ENCODE data around the gene FOXP4. TPM values are rescaled to one million over a fixed set of nuclear protein-coding genes. Genes with fewer than 3 reads are reported as not detected.
A peak's percentile ranks its signal among the peaks of the same experiment; 100 is the strongest.

FOXP4 gene
- total RNA-seq, 1 experiment from 2014 or later = 4.6 TPM

- peak; percentile 97 for DNase-seq (ENCODE audit: low read depth)
Measured at GRCh38 chr6:41581381-41581991, 35.3 kb downstream of the FOXP4 start.

DNA sequence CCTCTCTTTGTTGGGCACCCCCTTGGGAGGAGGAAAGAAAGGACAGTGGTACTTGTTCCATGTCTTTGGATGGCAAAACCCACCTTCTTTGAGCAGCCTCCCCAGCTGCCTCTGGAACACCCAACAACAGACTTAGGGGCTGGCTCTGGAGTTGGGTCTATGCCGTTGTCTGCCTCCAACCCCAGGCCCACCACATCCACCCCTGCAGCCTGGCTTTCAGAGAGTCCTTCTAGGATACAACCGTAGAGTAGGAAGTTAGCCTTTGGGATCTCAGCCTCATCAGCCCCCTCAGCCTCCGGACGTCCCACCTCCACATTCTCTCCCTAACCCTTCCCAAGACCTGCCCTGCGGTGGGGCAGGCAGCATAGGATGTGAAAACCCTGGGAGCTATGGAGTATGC is 36.4 kb downstream of the FOXP4 start:
- no peak for DNase-seq (ENCODE audit: low read depth)

DNA sequence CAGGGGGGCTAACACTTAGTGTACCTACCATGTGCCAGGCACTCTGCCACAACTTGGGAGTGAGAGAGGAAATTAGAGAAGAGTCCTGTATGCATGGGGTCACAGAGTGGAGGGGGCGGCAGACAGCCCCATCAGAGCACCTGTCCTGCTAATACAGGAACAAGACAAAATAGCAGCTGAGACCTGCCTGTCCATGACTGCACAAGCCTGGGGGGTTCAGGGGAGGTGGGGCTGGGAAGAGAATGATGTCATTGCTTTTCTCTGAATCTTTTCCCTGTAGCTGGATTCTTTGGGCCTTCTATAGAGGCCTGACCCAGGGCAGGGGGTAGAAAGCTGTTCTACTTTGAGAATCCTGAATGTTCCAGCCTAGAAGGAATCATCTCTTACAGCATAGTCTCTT is 37.4 kb downstream of the FOXP4 start:
- DNase-seq (ENCODE audit: low read depth) = no peak

DNA sequence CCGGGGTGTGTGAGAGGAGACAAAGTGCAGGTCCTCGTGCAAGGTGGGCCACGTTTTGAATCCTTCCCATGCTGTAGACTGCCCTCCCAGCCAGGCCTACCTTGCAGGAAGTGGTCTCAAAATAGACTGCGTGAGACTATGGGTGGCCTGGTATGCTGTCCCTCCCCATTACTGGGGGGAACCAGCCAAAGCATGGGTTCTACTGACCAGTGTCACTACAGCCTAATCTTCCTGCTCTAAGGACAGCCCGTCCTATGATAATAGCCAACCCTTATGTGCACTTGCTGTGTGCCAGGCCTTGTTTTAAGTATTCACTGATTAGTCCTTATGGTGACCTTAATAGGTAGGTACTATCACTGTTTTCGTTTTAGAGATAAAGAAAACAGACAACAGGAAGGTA is 38.0 kb downstream of the FOXP4 start:
- no peak for DNase-seq (ENCODE audit: low read depth)

DNA sequence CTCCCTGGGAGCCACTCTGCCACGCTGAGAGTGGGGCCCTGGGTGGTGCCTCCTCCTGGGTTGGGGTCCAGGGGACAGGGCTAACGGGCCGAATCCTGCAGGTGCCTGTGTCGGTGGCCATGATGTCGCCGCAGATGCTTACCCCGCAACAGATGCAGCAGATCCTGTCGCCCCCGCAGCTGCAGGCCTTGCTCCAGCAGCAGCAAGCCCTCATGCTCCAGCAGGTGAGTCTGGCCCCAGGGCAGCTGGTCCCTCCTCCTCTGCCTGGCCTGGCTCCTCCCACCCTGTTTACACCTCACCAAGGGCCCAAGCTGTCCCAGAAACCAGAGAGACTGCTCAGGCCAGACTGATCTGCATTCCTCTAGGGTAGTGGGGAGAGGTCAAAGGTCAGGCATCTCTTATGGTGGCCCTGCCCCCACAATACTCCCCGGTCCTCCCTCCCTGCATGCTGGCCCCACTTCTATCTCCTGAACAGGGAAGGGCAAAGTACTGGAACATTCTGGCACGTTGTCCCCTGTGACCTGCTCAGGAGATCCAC is 38.6 kb downstream of the FOXP4 start:
- DNase-seq (ENCODE audit: low read depth) = no peak

- no peak for DNase-seq (ENCODE audit: low read depth)
Measured at GRCh38 chr6:41585605-41586004, 39.4 kb downstream of the FOXP4 start.

DNA sequence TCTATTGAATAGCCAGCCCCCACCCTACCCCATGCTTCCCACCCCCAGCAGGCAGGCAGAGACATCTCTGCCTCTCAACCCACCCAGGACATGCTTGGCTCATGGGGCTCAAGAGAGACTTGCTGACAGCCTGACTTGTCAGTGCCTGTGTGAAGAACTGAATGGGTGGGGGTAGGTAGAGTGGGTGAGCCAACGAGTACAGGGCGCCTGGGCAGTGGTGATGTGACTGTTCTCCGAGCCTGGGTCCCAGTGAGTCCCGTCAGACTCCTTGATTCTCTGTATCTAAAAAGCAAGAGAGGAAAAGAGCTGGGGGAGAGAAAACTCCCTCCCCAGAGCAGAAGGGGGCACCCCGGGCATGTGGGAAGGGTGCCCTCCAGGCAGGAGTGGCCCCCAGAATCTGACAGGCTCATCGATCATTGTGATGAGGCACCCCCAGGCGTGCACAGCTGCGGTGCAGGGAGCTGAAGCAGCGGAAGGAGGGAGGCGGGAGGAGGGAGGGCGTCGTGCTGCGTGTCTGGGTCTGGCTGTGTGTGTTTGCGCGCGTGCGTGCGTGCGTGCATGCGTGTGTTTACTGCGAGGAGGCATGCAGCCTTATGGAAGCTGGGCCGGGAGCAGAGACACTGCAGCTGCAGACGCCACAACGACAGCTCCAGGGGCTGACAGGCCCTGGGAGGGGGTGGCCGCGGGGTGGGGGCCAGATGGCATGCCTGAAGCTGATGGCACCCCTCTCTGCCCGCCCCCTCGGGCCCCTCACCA is 40.2 kb downstream of the FOXP4 start:
- DNase-seq (ENCODE audit: low read depth) = no peak

DNA sequence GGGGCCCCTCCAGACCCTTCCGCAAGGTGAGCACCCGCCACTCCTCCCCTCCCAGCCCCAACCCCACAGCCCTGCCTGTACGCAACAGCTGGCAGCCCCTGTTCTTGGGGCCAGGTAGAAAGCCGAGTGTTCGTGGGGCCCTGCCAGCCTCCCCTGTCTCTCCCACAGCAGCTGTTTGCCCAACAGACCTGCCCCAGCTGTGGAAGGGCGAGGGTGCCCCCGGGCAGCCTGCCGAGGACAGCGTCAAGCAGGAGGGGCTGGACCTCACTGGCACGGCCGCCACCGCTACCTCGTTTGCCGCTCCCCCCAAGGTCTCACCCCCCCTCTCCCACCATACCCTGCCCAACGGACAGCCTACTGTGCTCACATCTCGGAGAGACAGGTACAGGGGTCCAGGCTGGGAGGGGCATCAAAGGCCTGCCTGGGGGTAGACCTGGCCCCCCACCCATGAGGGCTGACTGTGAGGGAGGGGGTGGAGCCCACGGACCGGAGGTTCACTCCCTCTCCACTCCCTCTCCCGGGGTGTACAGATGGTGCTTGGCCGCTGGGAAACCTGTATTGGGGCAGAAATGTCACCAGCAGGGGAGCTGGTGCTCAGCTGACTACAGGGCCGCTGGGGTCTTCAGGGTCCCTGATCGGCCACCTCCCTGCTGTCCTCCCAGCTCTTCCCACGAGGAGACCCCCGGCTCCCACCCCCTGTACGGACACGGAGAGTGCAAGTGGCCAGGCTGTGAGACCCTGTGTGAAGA is 41.1 kb downstream of the FOXP4 start:
- no peak for DNase-seq (ENCODE audit: low read depth)

DNA sequence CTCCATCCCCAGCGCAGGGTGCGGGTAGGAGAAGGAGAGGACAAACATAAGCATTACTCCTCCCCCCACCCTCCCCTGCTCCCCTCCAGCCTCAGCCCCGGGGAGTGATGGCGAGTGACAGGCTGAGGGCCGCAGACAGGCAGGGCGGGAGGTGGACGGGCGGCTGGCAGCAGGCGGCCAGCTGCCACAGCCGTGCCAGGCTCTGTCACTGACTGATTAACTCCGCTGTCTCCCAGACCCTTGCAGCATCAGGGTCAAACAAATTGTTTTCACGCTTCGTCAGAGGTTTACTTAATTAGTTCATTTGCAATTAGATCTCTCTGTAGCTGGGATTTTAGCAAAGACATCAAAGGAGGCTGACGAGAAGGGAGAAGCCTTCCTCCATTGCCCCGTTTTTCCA is 41.9 kb downstream of the FOXP4 start:
- no peak for DNase-seq (ENCODE audit: low read depth)

- DNase-seq (ENCODE audit: low read depth) = no peak
Measured at GRCh38 chr6:41589223-41589622, 43.0 kb downstream of the FOXP4 start.

DNA sequence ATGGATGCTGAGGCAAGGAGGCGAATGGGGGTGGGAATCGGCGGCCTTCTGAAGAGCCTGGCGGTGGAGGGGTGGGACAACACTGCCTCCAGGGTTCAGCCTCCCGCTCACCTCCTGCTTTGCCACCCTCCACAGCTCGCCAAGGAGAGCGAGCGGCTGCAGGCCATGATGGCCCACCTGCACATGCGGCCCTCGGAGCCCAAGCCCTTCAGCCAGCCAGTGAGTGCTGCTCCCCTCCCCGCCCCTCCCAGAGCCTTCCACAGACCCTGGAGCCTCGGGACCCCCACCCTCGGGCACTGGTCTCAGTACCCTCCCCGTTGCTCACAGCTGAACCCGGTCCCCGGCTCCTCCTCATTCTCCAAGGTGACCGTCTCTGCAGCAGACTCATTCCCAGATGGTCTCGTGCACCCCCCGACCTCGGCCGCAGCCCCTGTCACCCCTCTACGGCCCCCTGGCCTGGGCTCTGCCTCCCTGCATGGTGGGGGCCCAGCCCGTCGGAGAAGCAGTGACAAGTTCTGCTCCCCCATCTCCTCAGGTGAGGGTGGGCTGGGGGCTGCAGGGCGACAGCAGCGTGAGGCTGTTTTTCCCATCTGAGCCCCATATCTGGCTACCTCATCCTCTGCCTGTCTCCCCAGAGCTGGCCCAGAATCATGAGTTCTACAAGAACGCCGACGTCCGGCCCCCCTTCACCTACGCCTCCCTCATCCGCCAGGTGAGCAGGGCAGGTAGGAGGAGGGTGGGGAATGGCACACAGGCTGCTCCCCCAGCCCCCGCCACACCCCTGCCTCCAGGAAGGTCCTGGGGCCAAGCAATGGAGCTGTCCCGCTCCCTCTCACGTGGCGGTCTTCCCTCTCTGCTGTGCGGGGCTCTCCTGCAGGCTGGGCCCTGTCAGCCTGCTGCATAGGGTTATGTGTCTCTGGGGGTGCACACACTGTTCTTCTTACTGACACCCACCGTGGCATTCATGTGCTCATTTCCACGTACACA is 43.7 kb downstream of the FOXP4 start:
- no peak for DNase-seq (ENCODE audit: low read depth)

DNA sequence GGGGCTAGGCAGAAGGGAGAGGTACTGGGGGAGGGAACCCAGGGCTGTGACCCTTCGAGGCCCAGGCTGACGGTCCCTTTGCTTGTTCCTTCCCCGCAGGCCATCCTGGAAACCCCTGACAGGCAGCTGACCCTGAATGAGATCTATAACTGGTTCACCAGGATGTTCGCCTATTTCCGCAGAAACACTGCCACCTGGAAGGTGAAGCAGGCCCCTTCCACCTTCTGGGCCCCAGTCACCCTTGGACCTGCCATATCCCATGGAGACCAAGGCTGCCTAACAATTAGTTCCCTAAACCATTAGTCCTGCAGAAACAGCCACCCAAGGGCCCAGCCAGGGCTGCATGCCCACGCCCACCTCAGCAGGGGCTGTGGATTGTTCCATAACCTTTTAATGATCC is 44.9 kb downstream of the FOXP4 start:
- DNase-seq (ENCODE audit: low read depth) = no peak

DNA sequence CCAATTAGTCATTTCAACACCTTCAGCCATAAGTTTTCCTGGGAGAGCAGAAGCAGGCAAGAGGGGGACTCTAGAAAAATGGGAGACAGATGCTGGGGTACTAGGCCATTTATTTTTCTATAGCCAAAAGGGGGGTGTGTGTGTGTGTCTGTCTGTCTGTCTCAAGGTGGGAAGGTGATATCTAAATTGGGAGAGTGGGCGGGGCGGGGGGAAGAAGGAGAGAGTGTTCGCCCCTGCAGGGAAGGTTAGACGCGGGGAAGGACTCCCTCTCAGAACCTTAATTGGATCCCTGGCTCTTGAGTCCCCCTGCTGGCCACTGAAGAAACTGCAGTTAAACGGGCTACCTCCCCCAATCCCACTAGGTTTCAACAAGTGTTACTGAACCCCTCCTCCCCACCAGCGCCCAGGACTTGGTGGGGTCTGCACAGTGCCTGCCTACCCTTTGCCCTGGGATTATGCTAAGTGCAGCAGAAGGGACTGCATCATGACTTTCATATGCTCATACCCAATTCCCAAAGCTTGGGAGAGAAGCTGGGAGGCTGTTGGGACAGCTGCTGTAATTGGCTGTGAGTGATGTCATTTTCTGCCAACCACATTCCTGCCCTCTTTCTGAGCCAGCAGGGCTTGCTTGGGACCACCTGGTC is 45.8 kb downstream of the FOXP4 start:
- peak; percentile 46 for DNase-seq (ENCODE audit: low read depth)

DNA sequence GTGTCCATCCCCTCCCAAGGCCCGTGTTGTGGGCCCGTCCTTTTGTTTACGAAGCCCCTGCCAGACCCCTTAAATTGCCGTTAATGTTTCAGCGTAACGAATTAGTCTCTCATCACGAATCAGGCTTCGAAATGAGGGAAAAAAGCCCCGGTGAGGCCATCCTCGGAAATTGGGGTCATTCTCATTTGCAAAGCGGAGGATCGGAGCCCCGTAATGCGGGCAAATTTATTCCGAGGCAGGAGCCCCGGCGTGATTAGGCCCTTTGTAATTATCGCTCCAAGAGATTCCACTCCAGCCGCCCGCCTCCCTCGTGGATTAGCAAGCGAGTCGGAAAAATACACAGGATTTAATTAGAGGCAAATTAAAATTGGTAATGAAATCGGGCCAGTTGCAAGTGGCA is 47.2 kb downstream of the FOXP4 start:
- no peak for DNase-seq (ENCODE audit: low read depth)

DNA sequence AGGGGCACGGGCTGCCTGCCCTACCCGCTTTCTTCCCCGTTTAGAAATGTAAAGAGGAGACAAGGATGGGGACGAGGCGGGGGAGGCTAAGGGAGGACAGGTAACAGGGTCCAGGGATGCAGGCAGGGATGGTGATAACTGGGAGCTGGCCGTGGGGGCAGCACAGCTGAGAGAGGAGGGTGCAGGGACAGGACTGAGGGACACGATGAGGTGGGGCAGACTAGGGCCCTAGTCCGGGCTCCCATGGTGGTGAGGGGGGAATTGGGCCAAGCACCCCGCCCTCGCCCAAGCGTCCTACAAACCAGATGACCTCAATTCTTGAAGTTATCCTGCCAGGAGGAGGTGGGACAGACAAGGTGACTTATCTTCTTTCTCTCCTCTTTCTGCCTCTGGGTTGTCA is 47.7 kb downstream of the FOXP4 start:
- DNase-seq (ENCODE audit: low read depth) = no peak

DNA sequence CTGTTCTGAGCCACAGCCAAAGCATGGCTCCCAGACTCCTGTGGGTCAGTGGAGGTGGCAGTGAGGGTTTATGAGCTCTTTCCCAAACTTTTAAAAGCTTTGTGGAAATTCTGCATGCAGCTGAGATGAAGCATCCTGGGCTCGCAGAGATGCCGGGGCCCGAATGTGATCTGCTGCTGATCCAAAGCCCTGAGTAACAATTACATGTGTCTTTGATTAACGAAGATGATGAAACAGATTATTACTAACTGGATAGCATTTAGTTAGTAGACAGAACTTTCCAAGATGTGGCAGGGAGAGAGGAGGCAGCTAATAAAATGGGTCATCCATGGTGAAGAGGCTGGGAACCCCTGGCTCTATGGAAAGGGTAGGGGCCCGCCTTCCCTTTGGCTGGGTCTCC is 48.1 kb downstream of the FOXP4 start:
- no peak for DNase-seq (ENCODE audit: low read depth)

GRCh38 chr6:41594766-41595165 is 48.6 kb downstream of the FOXP4 start:
- no peak for DNase-seq (ENCODE audit: low read depth)

- no peak for DNase-seq (ENCODE audit: low read depth)
Measured at GRCh38 chr6:41595166-41595565, 49.0 kb downstream of the FOXP4 start.

DNA sequence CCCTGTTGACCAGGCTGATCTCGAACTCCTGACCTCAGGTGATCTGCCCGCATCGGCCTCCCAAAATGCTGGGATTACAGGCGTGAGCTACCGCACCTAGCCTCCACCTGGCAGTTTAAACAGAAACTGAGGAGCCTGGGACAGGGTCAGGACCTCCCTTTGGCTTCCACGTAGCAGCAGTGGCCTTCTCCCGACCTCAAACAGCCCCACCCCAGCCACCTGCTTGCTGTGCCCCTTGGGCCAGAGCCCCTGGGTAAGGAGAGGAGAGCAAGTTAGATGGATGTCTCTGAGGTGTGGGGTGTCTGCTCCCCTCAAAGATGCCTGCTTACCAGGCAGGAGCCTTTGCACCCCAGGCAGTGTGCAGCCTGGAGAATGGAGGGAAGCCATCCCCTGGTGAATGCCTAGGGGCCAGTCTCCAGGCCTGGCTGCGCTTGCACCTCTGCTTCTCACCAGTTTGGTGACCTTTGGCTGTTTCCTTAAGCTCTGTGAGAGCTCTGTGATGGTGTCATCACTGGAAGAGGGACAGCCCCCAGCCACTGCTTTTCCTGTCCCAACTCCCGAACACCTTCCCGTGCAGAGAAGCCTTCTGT is 50.0 kb downstream of the FOXP4 start:
- no peak for DNase-seq (ENCODE audit: low read depth)

DNA sequence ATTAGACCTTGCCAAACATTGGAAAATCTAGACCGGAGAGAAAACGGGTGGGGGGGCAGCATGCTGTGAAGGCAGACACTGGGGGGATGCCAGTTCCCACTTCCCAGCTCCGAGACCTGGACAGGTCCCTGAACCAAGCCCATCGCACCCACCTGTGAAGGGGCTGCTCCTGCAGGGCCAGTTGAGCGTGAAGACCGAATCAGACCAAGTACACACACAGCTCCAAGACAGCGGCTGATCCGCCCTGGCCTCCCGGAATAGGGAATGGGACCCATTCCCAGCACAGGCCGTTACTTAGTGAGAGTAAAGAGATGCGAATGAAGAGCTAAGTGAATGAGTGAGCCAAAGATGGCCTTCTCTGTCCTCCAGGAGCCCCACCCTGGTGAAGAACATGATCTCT is 50.6 kb downstream of the FOXP4 start:
- DNase-seq (ENCODE audit: low read depth) = no peak

All from LHCN-M2 (cell line).